Measurements from ENCODE around the gene PCDHGA11. TPM values are rescaled to one million over a fixed set of nuclear protein-coding genes. Genes with fewer than 3 reads are reported as not detected.

PCDHGA11 gene
- total and polyA plus RNA-seq, 2 donors (not counting 3 experiments of a cell fraction or from before 2014, with no cell fraction given), result 8.0 to 11.5 TPM

- H3K9me3 ChIP-seq (replicated peaks; ENCODE audit: control insufficient read depth, insufficient read depth, low read length), result no peaks in the 10 kb centered on the region
- H3K79me2 ChIP-seq (ENCODE audit: control insufficient read depth, insufficient read depth, low read length), result no peaks in the 10 kb centered on the region
- H3K9me1 ChIP-seq (replicated peaks; ENCODE audit: control insufficient read depth, extremely low read depth, insufficient read depth, low read length), result no peaks in the 10 kb centered on the region
- peak; percentile 87 for DNase-seq (ENCODE audit: low read depth, low spot score)
- POLR2A ChIA-PET, result interaction anchor here (0.7 to 1.9 kb wide), 7 partner anchors 9 to 1200 kb away, joined by 3 to 10 read pairs (median 5); partner anchors contain the start of genes PCDHGA10 and PCDHGA11
- TF ChIP-seq JUN (IDR thresholded peaks at IDR 0.05; ENCODE audit: borderline replicate concordance, insufficient read depth, insufficient read length, low read depth) (no peak), FOS (IDR thresholded peaks at IDR 0.05; ENCODE audit: borderline replicate concordance, insufficient read depth, low read length) (no peak), MAX (IDR thresholded peaks at IDR 0.05; ENCODE audit: insufficient read depth, insufficient read length) (peak; percentile 34), POLR2AphosphoS5 (IDR thresholded peaks at IDR 0.05; ENCODE audit: insufficient read depth, low read depth, low read length) (no peak), CTCF (IDR thresholded peaks at IDR 0.05; ENCODE audit: extremely low read depth in 1 of 2, insufficient read depth in 1 of 2, low read depth in 1 of 2, low read length in 2 of 2) (peak; percentile 45 to 69), EZH2 (IDR thresholded peaks at IDR 0.05; ENCODE audit: borderline replicate concordance, low read depth, low read length, severe bottlenecking) (no peak), POLR2A (IDR thresholded peaks at IDR 0.05; ENCODE audit: low read depth, low read length) (no peak), GATA2 (IDR thresholded peaks at IDR 0.05; ENCODE audit: insufficient read depth, insufficient read length, low read depth, low read length) (no peak), MYC (IDR thresholded peaks at IDR 0.05; ENCODE audit: low read depth, low read length) (no peak)
- BruUV-seq (replicated peaks), result TSS peak; percentile 48
- H3K4me3 ChIP-seq (replicated peaks in 1 of 3; ENCODE audit: insufficient read depth in 1 of 3, low read depth in 1 of 3, low read length in 3 of 3), result peak within 1 kb of the TSS; percentile 30 to 67 (median 40)
- dilution Hi-C loops (cut with MboI; ENCODE audit: extremely low pct_ligation_motif_present, low sequenced_read_pairs), result no loop called here
- H3K4me1 ChIP-seq (ENCODE audit: control insufficient read depth, extremely low read depth, insufficient read depth, low read length), result peaks cover 17% of the 10 kb centered on the region
- peak within 1 kb of the TSS; percentile 10 for H3K27ac ChIP-seq (ENCODE audit: insufficient read depth, low read depth, low read length)
- no peaks in the 10 kb centered on the region for H3K36me3 ChIP-seq (ENCODE audit: control insufficient read depth in 2 of 2, extremely low read depth in 1 of 2, insufficient read depth in 2 of 2, low read length in 2 of 2)
- peak; percentile 91 for FAIRE-seq
- H3K27me3 ChIP-seq (ENCODE audit: control insufficient read depth in 2 of 2, insufficient read depth in 2 of 2, low read length in 2 of 2), result peaks cover 25 to 48% of the 10 kb centered on the region in 2 experiments
- peak within 1 kb of the TSS; percentile 86 for H2AFZ ChIP-seq (ENCODE audit: low read depth, low read length)
- CTCF ChIA-PET, result interaction anchor here (0.6 to 6.8 kb wide), 66 partner anchors 9 to 613 kb away, joined by 3 to 308 read pairs (median 6); partner anchors contain the start of genes DIAPH1, PCDHB10, PCDHB14 and PCDHB15
- no peaks in the 10 kb centered on the region for H4K20me1 ChIP-seq (replicated peaks; ENCODE audit: control insufficient read depth, extremely low read depth, insufficient read depth, low read length)
- H3K4me2 ChIP-seq (ENCODE audit: insufficient read depth, low read length), result peak within 1 kb of the TSS; percentile 93
- H3K9ac ChIP-seq (replicated peaks; ENCODE audit: extremely low read depth, insufficient read depth, low read length), result peak within 1 kb of the TSS; percentile 34
- intact Hi-C loops (cut with micrococcal nuclease), result loop anchor here (1.0 kb wide), 5 partner anchors 9 to 128 kb away; partner anchors contain the start of genes PCDHGA11 and PCDHGC3
These were observed 9.7 kb downstream of the PCDHGA11 start, which contains the start of gene PCDHGA12 for GRCh38 chr5:141430332-141431113. Gene PCDHGA12, plus strand, starts transcription at chr5:141430507. Its CDS starts 253 bp downstream, at chr5:141430760.

All from endothelial cell of umbilical vein (primary cell).